Stimulated activated CD8-positive, alpha-beta memory T cell treated with anti-CD3 and anti-CD28 coated beads, Interleukin-7, amount 100 ng/mL, for 4 hours (primary cell): ENCODE measurements around the gene ABCF1.
A peak's percentile ranks its signal among the peaks of the same experiment; 100 is the strongest.
"Not testable (repeated sequence)": the region's sequence is repeated elsewhere in the genome, so short reads cannot be mapped to it uniquely, and the experiment has no call there.

Source experiments
- DNase-seq, 2 donors: peaks; one replicate each; pipeline ENCODE4 v3.0.0-alpha.2; 2020; ENCODE audit warnings: low read depth in 2 of 2

ABCF1 gene

GRCh38 chr6:30571075-30571761, at the start of gene ABCF1:
Gene ABCF1, plus strand, starts transcription at chr6:30571442. Its CDS starts 46 bp downstream, at chr6:30571488.
- peak; percentile 96 to 99 for DNase-seq

DNA sequence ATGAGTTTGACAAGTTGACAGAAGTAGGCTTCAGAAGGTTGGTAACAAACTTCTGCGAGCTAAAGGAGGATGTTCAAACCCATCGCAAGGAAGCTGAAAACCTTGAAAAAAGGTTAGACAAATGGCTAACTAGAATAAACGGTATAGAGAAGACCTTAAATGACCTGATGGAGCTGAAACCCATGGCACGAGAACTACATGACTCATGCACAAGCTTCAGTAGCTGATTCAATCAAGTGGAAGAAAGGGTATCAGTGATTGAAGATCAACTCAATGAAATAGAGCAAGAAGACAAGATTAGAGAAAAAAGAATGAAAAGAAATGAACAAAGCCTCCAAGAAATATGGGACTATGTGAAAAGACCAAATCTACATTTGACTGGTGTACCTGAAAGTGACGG, 49.3 kb upstream of the ABCF1 start:
- not testable (repeated sequence) for DNase-seq

DNA sequence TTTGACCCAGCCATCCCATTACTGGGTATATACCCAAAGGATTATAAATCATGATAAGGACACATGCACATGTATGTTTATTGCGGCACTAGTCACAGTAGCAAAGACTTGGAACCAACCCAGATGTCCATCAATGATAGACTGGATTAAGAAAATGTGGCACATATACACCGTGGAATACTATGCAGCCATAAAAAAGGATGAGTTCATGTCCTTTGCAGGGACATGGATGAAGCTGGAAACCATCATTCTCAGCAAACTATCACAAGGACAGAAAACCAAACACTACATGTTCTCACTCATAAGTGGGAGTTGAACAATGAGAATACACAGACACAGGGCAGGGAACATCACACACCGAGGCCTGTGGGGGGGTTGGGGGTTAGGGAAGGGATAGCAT, 44.8 kb upstream of the ABCF1 start:
- not testable (repeated sequence) for DNase-seq

DNA sequence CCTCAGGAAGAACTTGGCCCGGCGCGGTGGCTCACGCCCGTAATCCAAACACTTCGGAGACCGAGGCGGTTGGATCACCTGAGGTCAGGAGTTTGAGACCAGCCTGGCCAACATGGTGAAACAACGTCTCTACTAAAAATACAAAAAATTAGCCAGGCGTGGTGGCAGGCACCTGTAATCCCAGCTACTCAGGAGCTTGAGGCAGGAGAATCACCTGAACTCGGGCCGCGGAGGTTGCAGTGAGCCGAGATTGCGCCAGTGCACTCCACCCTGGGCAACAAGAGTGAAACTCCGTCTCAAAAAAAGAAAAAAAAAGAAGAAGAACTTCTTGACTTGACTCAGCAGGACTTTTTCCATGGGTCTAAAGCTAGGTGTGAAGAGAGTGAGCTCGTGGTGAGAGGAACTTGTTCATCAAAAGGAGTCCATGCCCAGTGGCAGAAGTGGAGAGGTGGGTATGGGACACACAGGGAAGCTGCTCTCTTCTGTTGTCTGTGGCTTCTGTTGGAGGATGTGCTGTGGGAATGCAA, 41.8 kb upstream of the ABCF1 start:
- peak in 1 of 2 donors; percentile 26 for DNase-seq

GRCh38 chr6:30530014-30530413, 41.2 kb upstream of the ABCF1 start:
- DNase-seq, result no peak

- DNase-seq, result no peak
Measured at GRCh38 chr6:30533460-30534294, 37.6 kb upstream of the ABCF1 start.

DNA sequence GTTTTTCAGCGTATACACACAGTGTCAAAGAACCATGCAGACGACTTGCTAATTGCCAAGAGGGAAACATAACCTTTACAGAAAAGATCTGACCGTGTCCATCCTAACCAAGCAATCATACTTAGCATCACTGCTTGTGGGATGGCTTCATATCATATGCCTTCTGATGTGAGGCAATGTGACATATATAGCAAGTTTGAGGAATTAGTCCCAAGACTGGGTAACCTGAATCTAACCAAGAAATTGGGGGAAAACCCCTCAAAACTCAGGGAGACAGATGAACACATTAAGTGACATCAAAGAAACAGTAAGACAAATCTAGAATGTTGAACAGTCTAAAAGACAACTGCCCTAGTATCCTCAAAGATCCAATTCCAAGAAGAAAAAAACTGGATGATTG, 33.3 kb upstream of the ABCF1 start:
- DNase-seq, result no peak

DNA sequence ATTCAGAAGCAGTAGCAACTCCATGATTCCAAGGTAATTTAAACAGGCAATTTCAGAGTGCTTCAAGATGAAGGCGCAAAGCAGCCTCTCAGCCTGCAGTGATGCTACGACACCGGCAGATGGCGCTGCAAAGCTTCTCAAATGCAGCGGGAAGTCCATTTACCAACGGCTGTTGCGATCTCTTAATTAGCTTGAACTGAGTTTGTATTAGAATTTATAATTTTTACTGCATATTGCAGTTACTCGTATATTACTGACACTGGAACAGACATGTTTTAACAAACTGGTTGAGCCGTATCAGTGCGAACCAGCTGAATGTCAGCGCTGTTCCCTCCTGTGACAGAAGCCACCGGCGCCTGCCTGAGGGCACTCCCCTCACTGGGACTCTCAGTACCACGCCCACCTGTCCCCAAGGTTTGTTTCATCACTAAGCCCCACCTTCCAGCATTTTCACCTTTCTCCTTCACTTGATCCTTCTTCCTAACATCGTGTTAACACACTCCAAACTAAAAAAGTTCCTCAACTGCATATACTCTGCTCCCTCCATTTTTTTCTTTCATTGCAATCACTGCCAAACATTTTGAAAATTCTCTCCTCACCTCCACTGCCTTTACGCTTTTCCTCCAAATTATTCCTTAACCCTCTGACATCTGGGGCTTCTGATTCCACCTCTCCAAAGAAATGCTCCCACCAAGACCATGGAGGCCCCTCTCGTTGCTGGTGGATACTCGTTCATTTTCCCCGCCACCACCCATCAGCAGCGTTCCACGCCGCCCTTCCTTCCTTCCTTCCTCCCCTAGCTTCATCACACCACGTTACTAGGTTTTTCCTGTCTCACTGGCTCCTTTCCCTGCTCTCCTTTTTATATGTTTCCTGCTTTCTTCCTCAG, 29.5 kb upstream of the ABCF1 start:
- peak; percentile 71 to 73 for DNase-seq

GRCh38 chr6:30542404-30542725, 28.9 kb upstream of the ABCF1 start:
- no peak for DNase-seq

DNA sequence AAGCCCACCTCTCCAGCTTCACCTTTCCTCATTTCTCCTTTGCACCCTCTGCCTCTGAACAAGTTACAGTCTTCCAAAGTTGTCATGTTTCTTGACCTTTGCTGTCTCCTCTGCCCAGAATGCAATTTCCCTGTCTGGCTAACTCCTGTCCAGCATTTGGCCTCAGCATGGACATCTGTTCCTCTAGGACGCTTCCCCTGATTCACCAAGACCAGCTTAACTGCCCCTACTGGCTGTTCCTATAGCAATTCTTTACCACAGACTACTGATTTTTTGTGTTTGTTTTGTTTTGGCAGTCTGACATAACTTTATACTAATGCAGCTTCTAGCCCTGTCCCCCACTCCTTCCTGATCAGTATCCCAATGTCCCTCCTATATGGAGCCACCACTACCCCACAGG, 28.3 kb upstream of the ABCF1 start:
- DNase-seq, result no peak

DNA sequence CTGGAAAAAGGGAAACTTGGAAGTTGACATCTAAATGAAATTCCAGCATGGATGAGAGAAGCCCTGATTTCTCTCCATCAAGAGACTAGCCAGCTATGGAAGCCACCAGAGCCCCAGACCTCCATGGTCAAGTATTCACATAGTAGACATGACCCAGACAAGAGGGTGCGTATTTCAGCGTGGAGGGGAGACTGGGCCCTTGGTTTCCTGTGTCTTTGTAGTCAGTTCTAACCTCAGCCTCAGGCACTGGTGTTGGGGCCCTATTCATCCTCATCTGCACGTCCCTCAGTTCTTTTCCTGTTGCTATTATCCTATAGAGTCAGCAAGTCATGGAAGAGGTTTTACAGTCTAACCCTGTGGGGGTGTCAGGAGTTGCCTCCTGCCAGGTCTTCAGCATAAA, 27.4 kb upstream of the ABCF1 start:
- DNase-seq, result no peak

- no peak for DNase-seq
Measured at GRCh38 chr6:30544666-30545272, 26.5 kb upstream of the ABCF1 start.

GRCh38 chr6:30547454-30547853, 23.8 kb upstream of the ABCF1 start:
- no peak for DNase-seq

- no peak for DNase-seq
Measured at GRCh38 chr6:30548375-30548774, 22.9 kb upstream of the ABCF1 start.

DNA sequence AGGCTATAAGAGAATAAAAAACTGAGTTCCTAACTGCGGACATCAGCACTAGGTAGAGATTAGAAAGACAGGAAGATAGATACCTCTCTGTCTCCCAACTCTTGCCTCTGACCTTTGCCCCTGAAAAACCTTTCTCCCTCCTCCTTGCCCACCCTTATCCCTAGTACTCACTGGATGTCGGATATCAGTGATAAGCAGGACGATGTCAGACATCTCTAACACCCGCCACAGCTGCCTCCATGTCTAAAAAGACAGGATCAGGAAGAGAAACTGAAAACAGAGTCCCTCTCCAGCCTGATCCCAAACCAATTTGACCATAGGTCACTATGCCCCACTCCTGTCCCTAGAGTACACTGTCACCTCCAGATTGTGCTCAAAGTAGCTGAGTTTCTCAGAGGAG, 16.8 kb upstream of the ABCF1 start:
- no peak for DNase-seq

- DNase-seq, result no peak
Measured at GRCh38 chr6:30554962-30555815, 16.1 kb upstream of the ABCF1 start.

DNA sequence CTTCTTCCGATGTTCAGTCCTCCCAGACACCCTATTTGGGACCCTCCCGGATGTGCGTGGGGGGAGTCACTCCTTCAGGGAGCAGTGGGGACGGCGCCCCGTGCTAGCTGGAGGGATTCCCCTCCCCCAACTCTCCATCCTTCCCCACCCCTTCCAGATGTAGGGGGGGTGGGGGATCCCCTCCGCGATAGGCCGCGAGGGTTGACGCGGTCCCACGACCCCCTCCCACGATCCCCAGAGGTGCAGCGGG, 15.5 kb upstream of the ABCF1 start:
- no peak for DNase-seq

GRCh38 chr6:30556066-30556905, 15.0 kb upstream of the ABCF1 start, which contains the start of gene GNL1:
Gene GNL1, minus strand, starts transcription at chr6:30556489. Its CDS starts 286 bp downstream, at chr6:30556203.
- peak; percentile 99 for DNase-seq

DNA sequence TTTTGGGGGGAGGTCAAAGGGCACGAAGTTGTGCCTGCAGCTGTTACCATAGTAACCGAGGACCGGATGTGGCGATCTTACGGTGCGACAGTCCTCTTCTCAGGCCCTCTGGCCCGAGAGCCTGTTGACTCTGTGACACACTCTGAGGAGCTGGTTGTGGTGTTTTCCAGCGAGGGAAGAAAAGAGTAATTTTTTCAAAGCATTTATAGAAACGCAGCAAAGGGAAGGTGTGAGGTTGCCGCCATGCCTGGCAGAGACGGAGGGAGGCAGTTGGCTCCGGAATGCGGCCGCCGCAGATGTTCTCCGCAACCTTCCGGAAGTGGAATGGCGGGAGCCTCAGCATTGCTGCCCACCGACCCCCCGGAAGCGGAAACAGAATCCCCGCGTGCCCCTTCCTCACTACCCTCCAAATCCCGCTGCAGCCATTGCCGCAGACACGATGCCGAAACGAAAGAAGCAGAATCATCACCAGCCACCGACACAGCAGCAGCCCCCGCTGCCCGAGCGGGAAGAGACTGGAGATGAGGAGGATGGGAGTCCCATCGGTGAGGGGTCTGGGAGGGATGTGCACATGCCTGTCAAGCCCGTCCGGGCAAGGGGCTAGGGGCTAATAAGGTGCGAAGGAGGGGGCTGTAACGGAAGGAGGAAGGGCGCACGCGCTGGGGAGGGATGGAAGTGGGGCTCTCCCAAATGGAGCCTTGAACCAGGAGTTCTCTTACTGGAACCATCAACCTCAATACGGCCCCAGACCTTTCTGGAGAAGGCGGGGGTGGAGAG, 14.1 kb upstream of the ABCF1 start, which contains the start of gene PRR3:
Gene PRR3 (plus strand): TSS at position 390 of the 777 bp plus-strand sequence. CDS start 50 bp downstream, at position 440.
- DNase-seq, result peak; percentile 75 to 81
